Colonic mucosa (tissue), 4 donors: ENCODE measurements around the gene SUSD4. TPM values are rescaled to one million over a fixed set of nuclear protein-coding genes. Genes with fewer than 3 reads are reported as not detected.
"Not testable (repeated sequence)": the region's sequence is repeated elsewhere in the genome, so short reads cannot be mapped to it uniquely, and the experiment has no call there.

Experiments used
- DNase-seq: peaks from one replicate; pipeline ENCODE4 v3.0.0-alpha.2; 2020
- H3K27ac ChIP-seq: fragments of 200-600 bp; one replicate; pipeline ENCODE4 v1.8.0; 2021
- H3K27me3 ChIP-seq: fragments of 200-600 bp; one replicate; pipeline ENCODE4 v1.8.0; 2021
- H3K36me3 ChIP-seq: fragments of 200-600 bp; one replicate; pipeline ENCODE4 v1.8.0; 2021
- H3K4me1 ChIP-seq: fragments of 200-600 bp; one replicate; pipeline ENCODE4 v1.8.0; 2021; ENCODE audit warnings: mild to moderate bottlenecking
- H3K4me3 ChIP-seq: fragments of 200-600 bp; one replicate; pipeline ENCODE4 v1.8.0; 2021
- H3K9ac ChIP-seq, 2 donors: one replicate each; pipeline ENCODE4 v1.7.0; 2013; ENCODE audit warnings: control low read depth in 2 of 2, low read depth in 2 of 2, low read length in 2 of 2
- H3K9me3 ChIP-seq: fragments of 200-600 bp; one replicate; pipeline ENCODE4 v1.8.0; 2021
- CTCF ChIP-seq: fragments of 200-600 bp; IDR thresholded peaks from one replicate; pipeline ENCODE4 v1.8.0; 2022; ENCODE audit warnings: antibody characterized with exemption, mild to moderate bottlenecking
- intact Hi-C: fragments of 100-400 bp; cut with DNase I; formaldehyde crosslinking; loops from one replicate; pipeline ENCODE4 v1.14.1; 2022
- total RNA-seq, 2 donors: library from RNA; stranded (reverse); fragmentation: NEBNext Ultra II Directional in 1 of 2; extraction: Animal tissue kit (Norgen Biotek cat#: 25700) in 1 of 2; gene quantifications; one replicate each; pipeline ENCODE4 v1.2.1, GENCODE V29; 2021
- donor health status: healthy.
- donor health status: DM: no; HTN: no; CAD: no.
- donor health status: DM: no; HTN: no; CAD: no.

The SUSD4 gene
- total RNA-seq, 2 donors from 2014 or later: 0.15 to 0.37 TPM

- no peaks in the 10 kb centered on the region for H3K36me3 ChIP-seq
- intact Hi-C loops: no loop called here
- no peaks in the 10 kb centered on the region for H3K27me3 ChIP-seq
- no peak for TF ChIP-seq CTCF
- H3K9me3 ChIP-seq: no peaks in the 10 kb centered on the region
- no peak overlapping the region for H3K4me3 ChIP-seq
- DNase-seq: no peak
- no peaks in the 10 kb centered on the region for H3K4me1 ChIP-seq
- no peak overlapping the region for H3K27ac ChIP-seq
- no peak overlapping the region for H3K9ac ChIP-seq
These were observed 41.5 kb upstream of the SUSD4 start for GRCh38 chr1:223405507-223405906.

- no peak overlapping the region for H3K9ac ChIP-seq
- intact Hi-C loops: no loop called here
- H3K27ac ChIP-seq: no peak overlapping the region
- no peak for DNase-seq
- no peak overlapping the region for H3K4me3 ChIP-seq
- no peak for TF ChIP-seq CTCF
- H3K27me3 ChIP-seq: no peaks in the 10 kb centered on the region
- no peaks in the 10 kb centered on the region for H3K9me3 ChIP-seq
- H3K4me1 ChIP-seq: no peaks in the 10 kb centered on the region
- H3K36me3 ChIP-seq: no peaks in the 10 kb centered on the region
These were observed 39.3 kb upstream of the SUSD4 start for GRCh38 chr1:223403184-223403815.

GRCh38 chr1:223402790-223403142 lies 38.8 kb upstream of the SUSD4 start:
- DNase-seq: no peak
- intact Hi-C loops: no loop called here
- no peak for TF ChIP-seq CTCF
- H3K4me3 ChIP-seq: no peak overlapping the region
- no peak overlapping the region for H3K9ac ChIP-seq
- H3K27ac ChIP-seq: no peak overlapping the region
- H3K36me3 ChIP-seq: no peaks in the 10 kb centered on the region
- H3K4me1 ChIP-seq: no peaks in the 10 kb centered on the region
- no peaks in the 10 kb centered on the region for H3K9me3 ChIP-seq
- no peaks in the 10 kb centered on the region for H3K27me3 ChIP-seq

GRCh38 chr1:223401873-223402789 lies 38.2 kb upstream of the SUSD4 start:
- no peaks in the 10 kb centered on the region for H3K9me3 ChIP-seq
- H3K4me1 ChIP-seq: no peaks in the 10 kb centered on the region
- H3K27me3 ChIP-seq: no peaks in the 10 kb centered on the region
- intact Hi-C loops: no loop called here
- H3K4me3 ChIP-seq: no peak overlapping the region
- no peak for TF ChIP-seq CTCF
- DNase-seq: no peak
- H3K27ac ChIP-seq: no peak overlapping the region
- no peak overlapping the region for H3K9ac ChIP-seq
- H3K36me3 ChIP-seq: no peaks in the 10 kb centered on the region

GRCh38 chr1:223399393-223399792 lies 35.4 kb upstream of the SUSD4 start:
- H3K9ac ChIP-seq, H3K36me3 ChIP-seq, DNase-seq, H3K4me1 ChIP-seq, H3K4me3 ChIP-seq, intact Hi-C loops, H3K9me3 ChIP-seq, H3K27me3 ChIP-seq, H3K27ac ChIP-seq: not testable (repeated sequence)

- peaks cover 21% of the 10 kb centered on the region for H3K27me3 ChIP-seq
- no peaks in the 10 kb centered on the region for H3K9me3 ChIP-seq
- no peak overlapping the region for H3K4me3 ChIP-seq
- no peak overlapping the region for H3K27ac ChIP-seq
- H3K4me1 ChIP-seq: no peaks in the 10 kb centered on the region
- intact Hi-C loops: no loop called here
- no peak overlapping the region for H3K9ac ChIP-seq
- DNase-seq: no peak
- H3K36me3 ChIP-seq: no peaks in the 10 kb centered on the region
- no peak for TF ChIP-seq CTCF
These were observed 30.7 kb upstream of the SUSD4 start for GRCh38 chr1:223394706-223395105.
